Measurements from ENCODE around the gene FDX2.

Gene FDX2

DNA sequence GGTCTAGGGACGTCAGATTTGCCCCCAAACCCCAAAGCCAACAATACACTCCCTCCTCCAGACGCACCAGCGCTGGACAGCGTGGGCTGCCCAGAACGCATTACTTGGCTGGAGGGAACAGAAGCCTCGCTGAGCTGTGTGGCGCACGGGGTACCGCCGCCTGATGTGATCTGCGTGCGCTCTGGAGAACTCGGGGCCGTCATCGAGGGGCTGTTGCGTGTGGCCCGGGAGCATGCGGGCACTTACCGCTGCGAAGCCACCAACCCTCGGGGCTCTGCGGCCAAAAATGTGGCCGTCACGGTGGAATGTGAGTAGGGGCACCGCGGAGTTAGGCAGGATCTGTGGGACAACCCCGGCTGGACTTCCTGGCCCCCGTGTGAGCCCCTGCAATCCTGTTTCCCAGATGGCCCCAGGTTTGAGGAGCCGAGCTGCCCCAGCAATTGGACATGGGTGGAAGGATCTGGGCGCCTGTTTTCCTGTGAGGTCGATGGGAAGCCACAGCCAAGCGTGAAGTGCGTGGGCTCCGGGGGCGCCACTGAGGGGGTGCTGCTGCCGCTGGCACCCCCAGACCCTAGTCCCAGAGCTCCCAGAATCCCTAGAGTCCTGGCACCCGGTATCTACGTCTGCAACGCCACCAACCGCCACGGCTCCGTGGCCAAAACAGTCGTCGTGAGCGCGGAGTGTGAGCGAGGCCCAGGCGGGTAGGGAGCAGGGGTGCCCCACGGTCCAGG is 22.0 kb downstream of the FDX2 start:
- H3K27ac Mint-ChIP-seq: no peak overlapping the region
- H3K4me3 Mint-ChIP-seq: no peak overlapping the region
- H3K27me3 Mint-ChIP-seq: peaks cover 28% of the 10 kb centered on the region
- H3K4me1 Mint-ChIP-seq: peaks cover 42% of the 10 kb centered on the region
- H3K36me3 Mint-ChIP-seq: no peaks in the 10 kb centered on the region
- no peaks in the 10 kb centered on the region for H3K9me3 Mint-ChIP-seq

GRCh38 chr19:10292789-10293636 is 22.8 kb downstream of the FDX2 start:
- Mint-ChIP-seq H3K27ac (peak overlapping the region; percentile 8), H3K4me3 (peak overlapping the region; percentile 38), H3K4me1 (peaks cover 47% of the 10 kb centered on the region), H3K27me3 (peaks cover 32% of the 10 kb centered on the region), H3K36me3 (no peaks in the 10 kb centered on the region), H3K9me3 (no peaks in the 10 kb centered on the region)

DNA sequence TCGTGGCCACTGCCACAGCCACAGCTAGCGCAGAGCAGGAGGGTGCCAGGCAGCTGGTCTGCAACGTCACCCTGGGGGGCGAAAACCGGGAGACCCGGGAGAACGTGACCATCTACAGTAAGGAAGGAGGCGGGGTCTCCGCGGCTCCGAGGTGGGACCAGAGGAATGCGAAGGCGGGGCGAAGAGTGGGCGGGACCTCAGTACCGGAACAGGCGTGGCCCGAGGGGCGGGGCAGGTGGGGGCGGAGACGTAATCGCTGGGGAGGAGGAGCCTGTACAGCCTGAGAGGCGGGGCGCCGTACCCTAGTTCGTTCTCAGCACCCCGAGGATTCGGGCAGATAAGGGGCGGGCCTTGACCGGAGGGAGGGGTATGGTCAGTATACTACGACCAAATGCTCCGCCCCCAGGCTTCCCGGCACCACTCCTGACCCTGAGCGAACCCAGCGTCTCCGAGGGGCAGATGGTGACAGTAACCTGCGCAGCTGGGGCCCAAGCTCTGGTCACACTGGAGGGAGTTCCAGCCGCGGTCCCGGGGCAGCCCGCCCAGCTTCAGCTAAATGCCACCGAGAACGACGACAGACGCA is 23.5 kb downstream of the FDX2 start:
- peaks cover 54% of the 10 kb centered on the region for H3K4me1 Mint-ChIP-seq
- H3K9me3 Mint-ChIP-seq: no peaks in the 10 kb centered on the region
- H3K36me3 Mint-ChIP-seq: no peaks in the 10 kb centered on the region
- H3K27me3 Mint-ChIP-seq: peaks cover 34% of the 10 kb centered on the region
- H3K27ac Mint-ChIP-seq: peak overlapping the region; percentile 65
- H3K4me3 Mint-ChIP-seq: peak overlapping the region; percentile 84

- Mint-ChIP-seq H3K27me3 (peaks cover 34% of the 10 kb centered on the region), H3K27ac (peak overlapping the region; percentile 65), H3K4me3 (peak overlapping the region; percentile 84), H3K36me3 (no peaks in the 10 kb centered on the region), H3K9me3 (no peaks in the 10 kb centered on the region), H3K4me1 (peaks cover 60% of the 10 kb centered on the region)
These were observed 24.1 kb downstream of the FDX2 start for GRCh38 chr19:10291554-10292205.

DNA sequence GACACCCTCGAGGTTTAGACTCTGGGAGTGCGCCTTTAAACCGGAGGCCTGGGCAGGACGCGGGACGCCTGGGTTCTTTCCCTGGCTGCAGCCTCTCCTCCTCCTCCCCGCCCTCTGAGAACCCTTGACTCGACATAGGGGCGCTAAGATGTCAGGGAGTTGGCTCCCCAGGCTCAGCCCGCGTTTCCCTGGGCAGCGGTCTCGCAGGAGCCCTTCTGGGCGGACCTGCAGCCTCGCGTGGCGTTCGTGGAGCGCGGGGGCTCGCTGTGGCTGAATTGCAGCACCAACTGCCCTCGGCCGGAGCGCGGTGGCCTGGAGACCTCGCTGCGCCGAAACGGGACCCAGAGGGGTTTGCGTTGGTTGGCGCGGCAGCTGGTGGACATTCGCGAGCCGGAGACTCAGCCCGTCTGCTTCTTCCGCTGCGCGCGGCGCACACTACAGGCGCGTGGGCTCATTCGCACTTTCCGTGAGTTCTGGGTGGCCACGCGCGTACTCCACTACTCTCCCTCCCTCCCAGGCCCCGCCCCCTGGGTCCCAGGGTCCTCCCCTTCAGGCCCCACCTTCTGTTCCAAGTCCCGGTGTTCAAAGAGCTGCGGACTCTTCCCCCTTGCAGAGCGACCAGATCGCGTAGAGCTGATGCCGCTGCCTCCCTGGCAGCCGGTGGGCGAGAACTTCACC is 24.8 kb downstream of the FDX2 start:
- H3K27ac Mint-ChIP-seq: no peak overlapping the region
- no peaks in the 10 kb centered on the region for H3K36me3 Mint-ChIP-seq
- peak overlapping the region; percentile 84 for H3K4me3 Mint-ChIP-seq
- no peaks in the 10 kb centered on the region for H3K9me3 Mint-ChIP-seq
- H3K4me1 Mint-ChIP-seq: peaks cover 65% of the 10 kb centered on the region
- peaks cover 34% of the 10 kb centered on the region for H3K27me3 Mint-ChIP-seq

DNA sequence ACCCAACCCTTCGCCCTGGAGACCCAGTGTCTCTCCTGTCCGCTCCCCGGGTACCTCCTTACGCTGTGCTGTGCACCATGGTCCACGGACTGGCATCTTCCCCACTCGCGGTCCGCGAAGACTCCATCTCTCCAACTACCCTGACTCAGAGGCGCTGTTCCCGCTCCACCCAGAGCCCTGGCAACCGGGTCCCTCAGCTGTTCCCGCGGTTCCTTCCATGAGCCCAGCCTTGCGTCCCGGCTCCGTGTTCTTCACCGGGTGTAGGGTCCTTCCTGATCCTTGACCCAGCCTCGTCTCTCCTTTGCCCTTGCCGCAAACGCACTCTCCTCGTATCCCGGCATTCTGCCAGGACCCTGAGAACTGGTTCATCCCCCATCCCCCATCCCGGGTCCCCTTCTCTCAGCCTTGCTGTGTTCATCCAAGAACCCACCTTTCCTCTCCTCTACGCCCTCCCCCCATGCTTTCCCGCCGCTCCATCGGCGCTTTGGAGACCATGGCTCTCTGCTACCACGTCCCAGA is 25.4 kb downstream of the FDX2 start:
- Mint-ChIP-seq H3K27me3 (peaks cover 31% of the 10 kb centered on the region), H3K27ac (no peak overlapping the region), H3K4me3 (peak overlapping the region; percentile 84), H3K9me3 (no peaks in the 10 kb centered on the region), H3K4me1 (peaks cover 60% of the 10 kb centered on the region), H3K36me3 (no peaks in the 10 kb centered on the region)

- Mint-ChIP-seq H3K4me1 (peaks cover 59% of the 10 kb centered on the region), H3K4me3 (peak within 1 kb of the TSS; percentile 84), H3K9me3 (no peaks in the 10 kb centered on the region), H3K27me3 (peaks cover 30% of the 10 kb centered on the region), H3K27ac (peak within 1 kb of the TSS; percentile 55), H3K36me3 (peaks cover 4% of the 10 kb centered on the region)
These were observed 25.9 kb downstream of the FDX2 start, which contains the start of gene ICAM5 for GRCh38 chr19:10289836-10290356. Gene ICAM5, plus strand, starts transcription at chr19:10289952. Its CDS starts 92 bp downstream, at chr19:10290044.

DNA sequence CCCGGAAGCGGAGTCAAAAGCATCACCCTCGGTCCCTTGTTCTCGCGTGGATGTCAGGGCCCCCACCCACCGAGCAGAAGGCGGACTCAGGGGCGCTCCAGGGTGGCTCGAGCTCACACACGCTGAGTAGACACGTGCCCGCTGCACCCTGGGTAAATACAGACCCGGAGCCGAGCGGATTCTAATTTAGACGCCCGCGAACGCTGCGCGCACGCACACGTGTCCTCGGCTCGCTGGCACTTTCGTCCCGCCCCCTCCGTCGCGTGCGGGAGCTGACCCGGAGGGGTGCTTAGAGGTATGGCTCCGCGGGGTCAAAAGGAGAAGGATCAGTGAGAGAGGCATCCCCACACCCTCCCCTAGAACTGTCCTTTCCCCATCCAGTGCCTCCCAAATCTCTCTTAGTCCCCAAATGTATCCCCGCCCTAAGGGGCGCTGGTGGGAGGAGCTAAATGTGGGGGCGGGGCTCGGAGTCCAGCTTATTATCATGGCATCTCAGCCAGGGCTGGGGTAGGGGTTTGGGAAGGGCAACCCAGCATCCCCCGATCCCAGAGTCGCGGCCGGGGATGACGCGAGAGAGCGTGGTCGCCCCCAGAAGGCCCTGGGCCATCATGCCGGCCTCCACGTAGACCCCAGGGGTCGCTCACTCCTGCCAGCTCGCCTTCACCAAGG is 26.5 kb downstream of the FDX2 start:
- Mint-ChIP-seq H3K27me3 (peaks cover 27% of the 10 kb centered on the region), H3K9me3 (no peaks in the 10 kb centered on the region), H3K4me1 (peaks cover 56% of the 10 kb centered on the region)

DNA sequence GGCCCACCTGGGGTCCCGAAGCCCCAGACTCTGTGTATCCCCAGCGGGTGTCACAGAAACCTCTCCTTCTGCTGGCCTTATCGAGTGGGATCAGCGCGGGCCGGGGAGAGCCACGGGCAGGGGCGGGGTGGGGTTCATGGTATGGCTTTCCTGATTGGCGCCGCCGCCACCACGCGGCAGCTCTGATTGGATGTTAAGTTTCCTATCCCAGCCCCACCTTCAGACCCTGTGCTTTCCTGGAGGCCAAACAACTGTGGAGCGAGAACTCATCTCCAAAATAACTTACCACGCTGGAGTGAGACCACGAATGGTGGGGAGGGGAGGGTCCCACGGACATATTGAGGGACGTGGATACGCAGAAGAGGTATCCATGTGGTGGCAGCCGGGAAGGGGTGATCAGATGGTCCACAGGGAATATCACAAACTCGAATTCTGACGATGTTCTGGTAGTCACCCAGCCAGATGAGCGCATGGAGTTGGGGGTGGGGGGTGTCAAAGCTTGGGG is 27.1 kb downstream of the FDX2 start:
- Mint-ChIP-seq H3K4me1 (peaks cover 55% of the 10 kb centered on the region), H3K36me3 (peaks cover 5% of the 10 kb centered on the region), H3K9me3 (no peaks in the 10 kb centered on the region), H3K27ac (peak overlapping the region; percentile 55), H3K27me3 (peaks cover 26% of the 10 kb centered on the region), H3K4me3 (peak overlapping the region; percentile 84)

More for the DNA sequence above, 26.5 kb downstream of the FDX2 start:
- peaks cover 4% of the 10 kb centered on the region for H3K36me3 Mint-ChIP-seq
- H3K27ac Mint-ChIP-seq: peak overlapping the region; percentile 17
- peak overlapping the region; percentile 84 for H3K4me3 Mint-ChIP-seq

GRCh38 chr19:10286803-10287737 is 28.7 kb downstream of the FDX2 start, which contains the start of gene ICAM4:
Gene ICAM4, plus strand, starts transcription at chr19:10286955. Its CDS starts 58 bp downstream, at chr19:10287013.
- Mint-ChIP-seq H3K27ac (no peak within 1 kb of the TSS), H3K4me3 (peak within 1 kb of the TSS; percentile 73), H3K27me3 (peaks cover 15% of the 10 kb centered on the region)

GRCh38 chr19:10285393-10285792 is 30.4 kb downstream of the FDX2 start:
- Mint-ChIP-seq H3K9me3 (no peaks in the 10 kb centered on the region), H3K4me3 (no peak overlapping the region), H3K4me1 (peaks cover 35% of the 10 kb centered on the region), H3K27ac (no peak overlapping the region), H3K36me3 (peaks cover 5% of the 10 kb centered on the region), H3K27me3 (peaks cover 8% of the 10 kb centered on the region)

More at GRCh38 chr19:10286803-10287737, 28.7 kb downstream of the FDX2 start, which contains the start of gene ICAM4:
- H3K9me3 Mint-ChIP-seq: no peaks in the 10 kb centered on the region
- peaks cover 5% of the 10 kb centered on the region for H3K36me3 Mint-ChIP-seq
- peaks cover 46% of the 10 kb centered on the region for H3K4me1 Mint-ChIP-seq

- no peak overlapping the region for H3K4me3 Mint-ChIP-seq
- peaks cover 5% of the 10 kb centered on the region for H3K27me3 Mint-ChIP-seq
- H3K4me1 Mint-ChIP-seq: peaks cover 33% of the 10 kb centered on the region
- H3K9me3 Mint-ChIP-seq: no peaks in the 10 kb centered on the region
- H3K27ac Mint-ChIP-seq: no peak overlapping the region
- H3K36me3 Mint-ChIP-seq: peaks cover 7% of the 10 kb centered on the region
These were observed 30.9 kb downstream of the FDX2 start for GRCh38 chr19:10284960-10285278.
